Kidney glomerular epithelial cell (primary cell): ENCODE data around the gene GRIA3.

ENCODE experiments used
- DNase-seq: peaks from one replicate; lab custom pipeline; 2025; lab: John Stamatoyannopoulos, UW

GRIA3 gene

GRCh38 chrX:123184219-123184865, at the start of gene GRIA3:
Gene GRIA3 (plus strand): TSS chrX:123184278. CDS start chrX:123184536, 258 bp downstream.
- DNase-seq: no peak

GRCh38 chrX:123138473-123138872, 45.6 kb upstream of the GRIA3 start:
- DNase-seq: no peak

GRCh38 chrX:123140454-123140853, 43.6 kb upstream of the GRIA3 start:
- DNase-seq: no peak

GRCh38 chrX:123140904-123141303, 43.2 kb upstream of the GRIA3 start:
- no peak for DNase-seq

- DNase-seq: no peak
Measured at GRCh38 chrX:123153846-123154335, 30.2 kb upstream of the GRIA3 start.

- DNase-seq: no peak
Measured at GRCh38 chrX:123155327-123155726, 28.8 kb upstream of the GRIA3 start.

- no peak for DNase-seq
Measured at GRCh38 chrX:123157586-123157985, 26.5 kb upstream of the GRIA3 start.

- DNase-seq: no peak
Measured at GRCh38 chrX:123159403-123159802, 24.7 kb upstream of the GRIA3 start.

- DNase-seq: no peak
Measured at GRCh38 chrX:123167621-123168020, 16.5 kb upstream of the GRIA3 start.

- peak; percentile 64 for DNase-seq
Measured at GRCh38 chrX:123169247-123169901, 14.7 kb upstream of the GRIA3 start.

GRCh38 chrX:123170546-123170945, 13.5 kb upstream of the GRIA3 start:
- DNase-seq: no peak

GRCh38 chrX:123171781-123172180, 12.3 kb upstream of the GRIA3 start:
- DNase-seq: no peak

GRCh38 chrX:123172869-123173268, 11.2 kb upstream of the GRIA3 start:
- no peak for DNase-seq

- DNase-seq: peak; percentile 1
Measured at GRCh38 chrX:123173833-123174232, 10.2 kb upstream of the GRIA3 start.

- no peak for DNase-seq
Measured at GRCh38 chrX:123175366-123176122, 8.5 kb upstream of the GRIA3 start.

GRCh38 chrX:123181233-123181914, 2.7 kb upstream of the GRIA3 start:
- DNase-seq: no peak

GRCh38 chrX:123184866-123185276, 793 bp downstream of the GRIA3 start:
- no peak for DNase-seq

- no peak for DNase-seq
Measured at GRCh38 chrX:123185721-123186120, 1.6 kb downstream of the GRIA3 start.

- DNase-seq: no peak
Measured at GRCh38 chrX:123186801-123187200, 2.7 kb downstream of the GRIA3 start.

GRCh38 chrX:123188081-123188480, 4.0 kb downstream of the GRIA3 start:
- no peak for DNase-seq

- no peak for DNase-seq
Measured at GRCh38 chrX:123189338-123189737, 5.3 kb downstream of the GRIA3 start.

- no peak for DNase-seq
Measured at GRCh38 chrX:123190096-123190495, 6.0 kb downstream of the GRIA3 start.
